A549 (cell line): ENCODE measurements around the gene MME. TPM values are rescaled to one million over a fixed set of nuclear protein-coding genes. Genes with fewer than 3 reads are reported as not detected.

Experiments used
- ATAC-seq, 2 experiments: fragments of 200-7000 bp in 1 of 2; fragments of >200 bp in 1 of 2; cut with Nextera tagmentation in 1 of 2; cut with Tn5 transposase in 1 of 2; 3 replicates each; pipeline versions ENCODE4 v1.8.0 to v1.9.1; 2018 to 2020; ENCODE audit warnings: mild to moderate bottlenecking in 1 of 2, moderate library complexity in 1 of 2
- CTCF ChIA-PET: fragments of 300-600 bp; sonication (Branson Sonifier 250); formaldehyde crosslinking; extraction: SDS; loops from one replicate; lab custom pipeline; 2021; ENCODE audit warnings: antibody characterized with exemption, inconsistent platforms; lab: Yijun Ruan, JAX
- POLR2A ChIA-PET: fragments of 350-600 bp; formaldehyde crosslinking; extraction: SDS; loops from one replicate; lab custom pipeline; 2021; ENCODE audit warnings: antibody characterized with exemption, inconsistent platforms; lab: Yijun Ruan, JAX
- DNase-seq, 2 experiments: peaks; one replicate each; pipeline versions ENCODE4 v3.0.0 to v3.0.0-alpha.2; 2011 to 2016; ENCODE audit warnings: low read depth in 1 of 2, low spot score in 1 of 2
- FAIRE-seq: peaks from 2 replicates; lab custom pipeline; 2011; peaks lifted over from hg19 to GRCh38; lab: Jason Lieb, UNC
- H3K27ac ChIP-seq, 2 experiments: fragments of >200 bp; sonication (Bioruptor Twin); formaldehyde crosslinking; 3 replicates each; pipeline ENCODE4 v1.5.1; 2016 to 2017
- H3K4me1 ChIP-seq: fragments of >200 bp; sonication (Bioruptor Twin); formaldehyde crosslinking; 3 replicates; pipeline ENCODE4 v1.6.1; 2016
- H3K4me2 ChIP-seq: fragments of >200 bp; sonication (Bioruptor Twin); formaldehyde crosslinking; 3 replicates; pipeline ENCODE4 v1.6.1; 2016
- H3K4me3 ChIP-seq: fragments of >200 bp; sonication (Bioruptor Twin); formaldehyde crosslinking; 3 replicates; pipeline ENCODE4 v1.5.1; 2016
- H3K9me3 ChIP-seq: fragments of >200 bp; sonication (Bioruptor Twin); formaldehyde crosslinking; 3 replicates; pipeline ENCODE4 v1.6.1; 2016
- ATOH8 ChIP-seq: fragments of 250-450 bp; sonication (Bioruptor Pico); IDR thresholded peaks from 2 replicates; pipeline ENCODE4 v1.5.0; 2020; ENCODE audit warnings: low read depth, mild to moderate bottlenecking, moderate library complexity
- BHLHE40 ChIP-seq: IDR thresholded peaks from 2 replicates; pipeline ENCODE4 v1.6.1; 2012; ENCODE audit warnings: low read depth, low read length, inconsistent platforms
- CHD2 ChIP-seq: fragments of 150-350 bp; IDR thresholded peaks from 2 replicates; pipeline ENCODE4 v1.6.1; 2014; ENCODE audit warnings: low read length; ENCODE audit not compliant: partially characterized antibody
- CHD4 ChIP-seq: fragments of 200-600 bp; sonication (generic); IDR thresholded peaks from 2 replicates; pipeline ENCODE4 v1.6.1; 2016; ENCODE audit warnings: antibody characterized with exemption, mild to moderate bottlenecking, borderline replicate concordance
- EHMT2 ChIP-seq: fragments of 200-600 bp; sonication (generic); IDR thresholded peaks from 2 replicates; pipeline ENCODE4 v1.6.1; 2016; ENCODE audit warnings: antibody characterized with exemption, low read depth, mild to moderate bottlenecking, moderate library complexity
- EP300 ChIP-seq, 2 experiments: fragments of >200 bp; sonication (Bioruptor Twin); formaldehyde crosslinking; IDR thresholded peaks; 2 replicates in 1 of 2; 3 replicates in 1 of 2; pipeline ENCODE4 v1.6.1; 2016 to 2017
- FOSB ChIP-seq: fragments of 250-450 bp; sonication (Bioruptor Pico); IDR thresholded peaks from 2 replicates; pipeline ENCODE4 v1.5.0; 2020; ENCODE audit warnings: mild to moderate bottlenecking, moderate library complexity
- HOXB5 ChIP-seq: fragments of 250-450 bp; sonication (Bioruptor Pico); IDR thresholded peaks from 2 replicates; pipeline ENCODE4 v1.5.0; 2020; ENCODE audit warnings: mild to moderate bottlenecking, moderate library complexity
- JUN ChIP-seq, 2 experiments: fragments of >200 bp; sonication (Bioruptor Twin); formaldehyde crosslinking; IDR thresholded peaks; 2 replicates in 1 of 2; 3 replicates in 1 of 2; pipeline ENCODE4 v1.6.1; 2016 to 2017
- KDM1A ChIP-seq: fragments of 200-600 bp; sonication (generic); IDR thresholded peaks from 2 replicates; pipeline ENCODE4 v1.6.1; 2016; ENCODE audit warnings: low read depth, mild to moderate bottlenecking
- MAFK ChIP-seq: fragments of 450-650 bp; IDR thresholded peaks from 2 replicates; pipeline ENCODE4 v1.6.1; 2014; ENCODE audit not compliant: partially characterized antibody
- MAZ ChIP-seq: fragments of 150-350 bp; IDR thresholded peaks from 2 replicates; pipeline ENCODE4 v1.6.1; 2014; ENCODE audit warnings: antibody characterized with exemption, low read depth, low read length, borderline replicate concordance
- NFE2L2 ChIP-seq: fragments of 150-350 bp; conservative IDR thresholded peaks from 2 replicates; pipeline ENCODE4 v1.6.1; 2014; ENCODE audit warnings: low read length
- NPAS2 ChIP-seq: fragments of 250-450 bp; sonication (Bioruptor Pico); IDR thresholded peaks from 2 replicates; pipeline ENCODE4 v1.8.0; 2022; ENCODE audit warnings: mild to moderate bottlenecking, moderate library complexity, borderline replicate concordance
- POLR2A ChIP-seq: IDR thresholded peaks from 2 replicates; pipeline ENCODE4 v1.6.1; 2012; ENCODE audit warnings: mild to moderate bottlenecking, low read length
- RAD21 ChIP-seq, 2 experiments: fragments of >200 bp in 1 of 2; sonication (Bioruptor Twin) in 1 of 2; formaldehyde crosslinking in 1 of 2; IDR thresholded peaks in 1 of 2; conservative IDR thresholded peaks in 1 of 2; 2 replicates in 1 of 2; 3 replicates in 1 of 2; pipeline ENCODE4 v1.6.1; 2012 to 2018; ENCODE audit warnings: inconsistent platforms in 1 of 2
- RCOR1 ChIP-seq: fragments of 150-350 bp; IDR thresholded peaks from 2 replicates; pipeline ENCODE4 v1.6.1; 2014; ENCODE audit warnings: antibody characterized with exemption, low read length, low read depth
- REST ChIP-seq: fragments of 200-600 bp; sonication (generic); IDR thresholded peaks from 2 replicates; pipeline ENCODE4 v1.6.1; 2016; ENCODE audit warnings: antibody characterized with exemption, mild to moderate bottlenecking, moderate library complexity
- TP53 ChIP-seq: fragments of 250-450 bp; sonication (Bioruptor Pico); IDR thresholded peaks from 2 replicates; pipeline ENCODE4 v1.5.0; 2021; ENCODE audit warnings: mild to moderate bottlenecking, moderate library complexity
- USF2 ChIP-seq: fragments of 450-650 bp; IDR thresholded peaks from 2 replicates; pipeline ENCODE4 v1.6.1; 2014; ENCODE audit warnings: antibody characterized with exemption
- ZFP36 ChIP-seq: fragments of 450-650 bp; IDR thresholded peaks from 2 replicates; pipeline ENCODE4 v1.6.1; 2014; ENCODE audit warnings: borderline replicate concordance; ENCODE audit not compliant: partially characterized antibody
- ZNF302 ChIP-seq: fragments of 250-450 bp; sonication (Bioruptor Pico); IDR thresholded peaks from 2 replicates; pipeline ENCODE4 v1.9.0; 2021; ENCODE audit warnings: inconsistent platforms, mild to moderate bottlenecking, moderate library complexity
- WGBS: methylation state at CpG from one replicate; pipeline ENCODE4 v1.1.6; 2017; ENCODE audit errors: missing lambda C conversion rate; 5-methylcytosine and 5-hydroxymethylcytosine counted together
- polyA plus RNA-seq, 4 experiments: library from polyadenylated mRNA; depleted of rRNA in 3 of 4; stranded (reverse); fragments of >200 nt; fragmentation: RNase III in 1 of 4; extraction: RNeasy Plus Mini Kit Qiagen cat#74134 plus additional on column Dnase treatment in 1 of 4; gene quantifications; 2 replicates in 3 of 4; 3 replicates in 1 of 4; pipeline ENCODE4 v1.2.3, GENCODE V29; 2011 to 2017
- TF ChIP-seq, protein P1 (sequence below): fragments of >200 bp; sonication (Bioruptor Twin); formaldehyde crosslinking; IDR thresholded peaks from 3 replicates; pipeline ENCODE4 v1.5.1; 2016
- TF ChIP-seq, protein P2 (sequence below): fragments of >200 bp; sonication (Bioruptor Twin); formaldehyde crosslinking; IDR thresholded peaks from 2 replicates; pipeline ENCODE4 v1.6.1; 2016

MME gene
- polyA plus RNA-seq, 2 of the 4 experiments (the other 2 are of a cell fraction), result not detected

- FAIRE-seq, result no peak
- POLR2A ChIA-PET, result no interaction called here
- TF ChIP-seq RAD21 (conservative IDR thresholded peaks at IDR 0.05 in 1 of 2, IDR thresholded peaks at IDR 0.05 in 1 of 2), result no peak
- no peak for TF ChIP-seq NFE2L2
- TF ChIP-seq RCOR1, result no peak
- TF ChIP-seq MAFK, result no peak
- TF ChIP-seq NPAS2, result no peak
- no peak for TF ChIP-seq POLR2A
- TF ChIP-seq REST, result no peak
- TF ChIP-seq ZNF302 (CRISPR knock-in tag), result no peak
- no peak for TF ChIP-seq MAZ
- TF ChIP-seq ZFP36, result no peak
- TF ChIP-seq JUN (IDR thresholded peaks at IDR 0.05), result no peak
- TF ChIP-seq HOXB5 (CRISPR knock-in tag), result no peak
- no peak for TF ChIP-seq TP53 (CRISPR knock-in tag)
- TF ChIP-seq, protein P1, sequence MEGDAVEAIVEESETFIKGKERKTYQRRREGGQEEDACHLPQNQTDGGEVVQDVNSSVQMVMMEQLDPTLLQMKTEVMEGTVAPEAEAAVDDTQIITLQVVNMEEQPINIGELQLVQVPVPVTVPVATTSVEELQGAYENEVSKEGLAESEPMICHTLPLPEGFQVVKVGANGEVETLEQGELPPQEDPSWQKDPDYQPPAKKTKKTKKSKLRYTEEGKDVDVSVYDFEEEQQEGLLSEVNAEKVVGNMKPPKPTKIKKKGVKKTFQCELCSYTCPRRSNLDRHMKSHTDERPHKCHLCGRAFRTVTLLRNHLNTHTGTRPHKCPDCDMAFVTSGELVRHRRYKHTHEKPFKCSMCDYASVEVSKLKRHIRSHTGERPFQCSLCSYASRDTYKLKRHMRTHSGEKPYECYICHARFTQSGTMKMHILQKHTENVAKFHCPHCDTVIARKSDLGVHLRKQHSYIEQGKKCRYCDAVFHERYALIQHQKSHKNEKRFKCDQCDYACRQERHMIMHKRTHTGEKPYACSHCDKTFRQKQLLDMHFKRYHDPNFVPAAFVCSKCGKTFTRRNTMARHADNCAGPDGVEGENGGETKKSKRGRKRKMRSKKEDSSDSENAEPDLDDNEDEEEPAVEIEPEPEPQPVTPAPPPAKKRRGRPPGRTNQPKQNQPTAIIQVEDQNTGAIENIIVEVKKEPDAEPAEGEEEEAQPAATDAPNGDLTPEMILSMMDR, result no peak
- TF ChIP-seq FOSB (CRISPR knock-in tag), result no peak
- no peak for TF ChIP-seq CHD2
- no peak for TF ChIP-seq ATOH8
- no peaks in the 10 kb centered on the region for H3K4me1 ChIP-seq
- no peak overlapping the region for H3K4me2 ChIP-seq
- H3K27ac ChIP-seq, result no peak overlapping the region
- H3K9me3 ChIP-seq, result no peaks in the 10 kb centered on the region
- WGBS, result 2% methylated on average over 4 of the region's 4 CpGs
- no peak for ATAC-seq
- DNase-seq, result no peak
- H3K4me3 ChIP-seq, result no peak overlapping the region
- CTCF ChIA-PET, result no interaction called here
These were observed 128.2 kb downstream of the MME start for GRCh38 chr3:155208183-155208800.

- CTCF ChIA-PET, result no interaction called here
- TF ChIP-seq KDM1A (no peak), RAD21 (conservative IDR thresholded peaks at IDR 0.05 in 1 of 2, IDR thresholded peaks at IDR 0.05 in 1 of 2) (no peak), USF2 (no peak), POLR2A (no peak), TP53 (CRISPR knock-in tag) (no peak), CHD4 (no peak), EHMT2 (no peak), EP300 (IDR thresholded peaks at IDR 0.05) (no peak), RCOR1 (no peak), BHLHE40 (no peak)
- TF ChIP-seq, protein P2, sequence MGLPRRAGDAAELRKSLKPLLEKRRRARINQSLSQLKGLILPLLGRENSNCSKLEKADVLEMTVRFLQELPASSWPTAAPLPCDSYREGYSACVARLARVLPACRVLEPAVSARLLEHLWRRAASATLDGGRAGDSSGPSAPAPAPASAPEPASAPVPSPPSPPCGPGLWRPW, result no peak
- no peak overlapping the region for H3K4me2 ChIP-seq
- 17% methylated on average over 2 of the region's 2 CpGs for WGBS
- H3K4me3 ChIP-seq, result no peak overlapping the region
- ATAC-seq, result no peak
- POLR2A ChIA-PET, result no interaction called here
- H3K4me1 ChIP-seq, result no peaks in the 10 kb centered on the region
- DNase-seq, result no peak
- FAIRE-seq, result no peak
- H3K9me3 ChIP-seq, result no peaks in the 10 kb centered on the region
- H3K27ac ChIP-seq, result no peak overlapping the region
These were observed 130.6 kb downstream of the MME start for GRCh38 chr3:155210736-155211135.
